HG03378 (cell line): ENCODE measurements around the gene NFATC2.

Experiments
- ATAC-seq: cut with Tn5 transposase; IDR thresholded peaks from one replicate; pipeline ENCODE4 v1.9.1; 2021; ENCODE audit warnings: mild to moderate bottlenecking, moderate library complexity; ENCODE audit not compliant: unreplicated experiment

Gene NFATC2

GRCh38 chr20:51342510-51343236, 199.8 kb downstream of the NFATC2 start:
- ATAC-seq: no peak

DNA sequence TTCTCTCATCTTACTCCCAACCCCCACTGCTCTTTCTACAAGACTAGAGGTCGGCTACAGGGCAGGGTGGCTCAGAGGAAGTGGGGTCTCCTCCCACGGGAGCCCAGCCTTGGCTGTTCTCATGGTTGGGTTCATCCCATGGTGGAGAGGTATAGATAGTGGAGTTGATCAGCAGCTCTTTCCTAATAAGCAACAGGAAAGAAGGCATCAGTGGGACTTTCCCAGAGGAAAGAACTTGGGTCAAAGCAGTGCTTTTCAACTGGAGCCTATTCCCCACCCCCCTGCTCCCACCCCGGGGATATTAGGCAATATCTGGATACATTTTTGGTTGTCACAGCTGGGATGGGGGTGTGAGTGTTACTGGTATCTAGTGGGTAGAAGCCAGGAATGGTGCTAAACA, 200.9 kb downstream of the NFATC2 start:
- ATAC-seq: no peak

GRCh38 chr20:51340451-51340840, 202.1 kb downstream of the NFATC2 start:
- ATAC-seq: no peak

GRCh38 chr20:51339721-51340450, 202.6 kb downstream of the NFATC2 start:
- ATAC-seq: no peak

GRCh38 chr20:51338692-51339440, 203.7 kb downstream of the NFATC2 start:
- ATAC-seq: no peak

GRCh38 chr20:51337126-51337805, 205.3 kb downstream of the NFATC2 start:
- no peak for ATAC-seq
